ENCODE measurements around the gene GLUL. TPM values are rescaled to one million over a fixed set of nuclear protein-coding genes. Genes with fewer than 3 reads are reported as not detected.

Gene GLUL
- total and polyA plus RNA-seq, 4 donors = 306 to 1,177 (median 723) TPM

GRCh38 chr1:182400567-182400966, 9.0 kb upstream of the GLUL start, which contains the start of gene TEDDM1:
Gene TEDDM1, minus strand, starts transcription at chr1:182400667. Its CDS starts 182 bp downstream, at chr1:182400485.
- 96% methylated on average over 4 of the region's 4 CpGs for WGBS
- Histone ChIP-seq H3K4me1 (ENCODE audit: control insufficient read depth in 4 of 4, insufficient read depth in 4 of 4, low read length in 3 of 4) (peaks cover 0 to 7% (median 4%) of the 10 kb centered on the region in 4 donors), H3K9ac (ENCODE audit: low read depth in 1 of 2, low read length in 2 of 2) (no peak within 1 kb of the TSS), H3K4me3 (ENCODE audit: low read depth in 1 of 3, low read length in 3 of 3) (no peak within 1 kb of the TSS), H3K27me3 (ENCODE audit: control insufficient read depth in 4 of 4, insufficient read depth in 4 of 4, low read length in 3 of 4) (no peaks in the 10 kb centered on the region), H3K36me3 (ENCODE audit: control insufficient read depth in 4 of 4, insufficient read depth in 3 of 4, low read depth in 1 of 4, low read length in 3 of 4) (no peaks in the 10 kb centered on the region), H3K27ac (ENCODE audit: low read depth in 1 of 2, low read length in 2 of 2) (no peak within 1 kb of the TSS), H3K9me3 (ENCODE audit: control insufficient read depth in 4 of 4, low read length in 3 of 4) (peaks cover 0 to 1% (median 0%) of the 10 kb centered on the region in 4 donors)
- DNase-seq (ENCODE audit: low spot score) = no peak
- no peak for TF ChIP-seq TAF1 (conservative IDR thresholded peaks at IDR 0.05)
- TF ChIP-seq ZBTB33 (IDR thresholded peaks at IDR 0.05) = no peak
- no peak for TF ChIP-seq HNF4A (conservative IDR thresholded peaks at IDR 0.05)
- no peak for TF ChIP-seq ATF3 (IDR thresholded peaks at IDR 0.05)
- TF ChIP-seq EGR1 (IDR thresholded peaks at IDR 0.05; ENCODE audit: low read depth in 2 of 2) = no peak
- TF ChIP-seq SP1 (IDR thresholded peaks at IDR 0.05) = no peak
- TF ChIP-seq YY1 (IDR thresholded peaks at IDR 0.05) = no peak
- TF ChIP-seq NR2F2 (IDR thresholded peaks at IDR 0.05) = no peak
- no peak for TF ChIP-seq HNF4G (IDR thresholded peaks at IDR 0.05)
- no peak for TF ChIP-seq REST (IDR thresholded peaks at IDR 0.05)
- TF ChIP-seq GABPA (IDR thresholded peaks at IDR 0.05 in 1 of 2, conservative IDR thresholded peaks at IDR 0.05 in 1 of 2) = no peak
- TF ChIP-seq FOXA2 (IDR thresholded peaks at IDR 0.05) = no peak

GRCh38 chr1:182397653-182398393, 6.2 kb upstream of the GLUL start:
- WGBS = 88% methylated on average over 8 of the region's 8 CpGs

More at GRCh38 chr1:182397653-182398393, 6.2 kb upstream of the GLUL start:
- peaks cover 0 to 7% (median 5%) of the 10 kb centered on the region in 4 donors for H3K4me1 ChIP-seq (ENCODE audit: control insufficient read depth in 4 of 4, insufficient read depth in 4 of 4, low read length in 3 of 4)
- H3K4me3 ChIP-seq (ENCODE audit: low read depth in 1 of 3, low read length in 3 of 3) = no peak overlapping the region
- DNase-seq (ENCODE audit: low spot score) = no peak
- no peak overlapping the region for H3K9ac ChIP-seq (ENCODE audit: low read depth in 1 of 2, low read length in 2 of 2)
- no peak for TF ChIP-seq FOXA1 (IDR thresholded peaks at IDR 0.05)
- no peak for TF ChIP-seq TAF1 (conservative IDR thresholded peaks at IDR 0.05)
- TF ChIP-seq HNF4A (conservative IDR thresholded peaks at IDR 0.05) = peak; percentile 32 to 38
- H3K9me3 ChIP-seq (ENCODE audit: control insufficient read depth in 4 of 4, low read length in 3 of 4) = no peaks in the 10 kb centered on the region
- H3K27ac ChIP-seq (ENCODE audit: low read depth in 1 of 2, low read length in 2 of 2) = no peak overlapping the region
- H3K27me3 ChIP-seq (ENCODE audit: control insufficient read depth in 4 of 4, insufficient read depth in 4 of 4, low read length in 3 of 4) = no peaks in the 10 kb centered on the region
- H3K36me3 ChIP-seq (ENCODE audit: control insufficient read depth in 4 of 4, insufficient read depth in 3 of 4, low read depth in 1 of 4, low read length in 3 of 4) = no peaks in the 10 kb centered on the region

Measured in liver (tissue), 9 donors.